Measurements from ENCODE around the gene ZBTB40.

DNA sequence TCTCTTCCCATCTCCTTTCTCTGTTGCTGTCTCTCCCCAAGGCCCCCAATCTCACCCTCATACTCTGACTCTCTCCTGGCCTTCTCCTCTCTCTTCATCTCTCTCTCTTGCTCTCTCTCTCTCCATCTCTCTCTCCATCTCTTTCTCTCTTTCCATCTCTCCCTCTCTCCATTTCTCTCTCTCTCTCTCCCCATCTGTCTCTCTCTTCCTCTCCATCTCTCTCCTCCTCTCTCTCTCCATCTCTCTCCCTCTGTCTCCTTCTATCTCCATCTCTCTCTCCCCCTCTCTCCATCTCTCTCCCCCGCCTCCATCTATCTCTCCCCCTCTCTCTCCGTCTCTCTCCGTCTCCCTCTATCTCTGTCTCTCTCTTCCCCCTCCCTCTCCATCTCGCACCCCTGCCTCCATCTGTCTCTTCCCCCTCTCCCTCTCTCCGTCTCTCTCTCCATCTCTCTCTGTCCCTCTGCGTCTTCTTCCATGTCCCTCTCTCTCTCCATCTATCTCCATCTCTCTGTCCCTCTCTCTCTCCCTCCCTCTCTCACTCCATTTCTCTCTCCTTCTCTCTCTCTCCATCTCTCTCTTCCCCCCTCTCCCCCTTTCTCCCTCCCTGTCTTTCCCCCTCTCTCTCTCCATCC lies 95.7 kb downstream of the ZBTB40 start:
- TF ChIP-seq, protein P1, sequence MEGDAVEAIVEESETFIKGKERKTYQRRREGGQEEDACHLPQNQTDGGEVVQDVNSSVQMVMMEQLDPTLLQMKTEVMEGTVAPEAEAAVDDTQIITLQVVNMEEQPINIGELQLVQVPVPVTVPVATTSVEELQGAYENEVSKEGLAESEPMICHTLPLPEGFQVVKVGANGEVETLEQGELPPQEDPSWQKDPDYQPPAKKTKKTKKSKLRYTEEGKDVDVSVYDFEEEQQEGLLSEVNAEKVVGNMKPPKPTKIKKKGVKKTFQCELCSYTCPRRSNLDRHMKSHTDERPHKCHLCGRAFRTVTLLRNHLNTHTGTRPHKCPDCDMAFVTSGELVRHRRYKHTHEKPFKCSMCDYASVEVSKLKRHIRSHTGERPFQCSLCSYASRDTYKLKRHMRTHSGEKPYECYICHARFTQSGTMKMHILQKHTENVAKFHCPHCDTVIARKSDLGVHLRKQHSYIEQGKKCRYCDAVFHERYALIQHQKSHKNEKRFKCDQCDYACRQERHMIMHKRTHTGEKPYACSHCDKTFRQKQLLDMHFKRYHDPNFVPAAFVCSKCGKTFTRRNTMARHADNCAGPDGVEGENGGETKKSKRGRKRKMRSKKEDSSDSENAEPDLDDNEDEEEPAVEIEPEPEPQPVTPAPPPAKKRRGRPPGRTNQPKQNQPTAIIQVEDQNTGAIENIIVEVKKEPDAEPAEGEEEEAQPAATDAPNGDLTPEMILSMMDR (IDR thresholded peaks at IDR 0.05; ENCODE audit: low read depth, low read length) = no peak
- no peak for TF ChIP-seq EZH2phosphoT487 (IDR thresholded peaks at IDR 0.05; ENCODE audit: low read depth)

Data from OCI-LY3 (cell line).